Endothelial cell of umbilical vein (primary cell): Measurements from ENCODE around the gene FHIT.

Source experiments
- EZH2 ChIP-seq: IDR thresholded peaks from 2 replicates; pipeline ENCODE4 v1.6.1; 2012; ENCODE audit warnings: borderline replicate concordance, low read depth, mild to moderate bottlenecking, moderate library complexity, low read length, inconsistent platforms; ENCODE audit not compliant: severe bottlenecking
- JUN ChIP-seq: IDR thresholded peaks from 2 replicates; pipeline ENCODE4 v1.6.1; 2011; ENCODE audit warnings: borderline replicate concordance, low read depth; ENCODE audit not compliant: insufficient read length, insufficient read depth
- POLR2A ChIP-seq: IDR thresholded peaks from 2 replicates; pipeline ENCODE4 v1.6.1; 2012; ENCODE audit warnings: low read depth, mild to moderate bottlenecking, control low read depth, low read length
- POLR2AphosphoS5 ChIP-seq: IDR thresholded peaks from 2 replicates; pipeline ENCODE4 v1.6.1; 2012; ENCODE audit warnings: low read depth, mild to moderate bottlenecking, control low read depth, low read length, moderate library complexity; ENCODE audit not compliant: insufficient read depth
- TF ChIP-seq, protein P1 (sequence below), 2 donors: IDR thresholded peaks; 1 replicate in 1 of 2; 2 replicates in 1 of 2; pipeline ENCODE4 v1.5.1; 2011; ENCODE audit warnings: low read length in 2 of 2, mild to moderate bottlenecking in 2 of 2, moderate library complexity in 2 of 2, control low read depth in 1 of 2, inconsistent platforms in 1 of 2, low read depth in 1 of 2; ENCODE audit not compliant: insufficient read depth in 1 of 2; ENCODE audit errors: extremely low read depth in 1 of 2

DNA sequence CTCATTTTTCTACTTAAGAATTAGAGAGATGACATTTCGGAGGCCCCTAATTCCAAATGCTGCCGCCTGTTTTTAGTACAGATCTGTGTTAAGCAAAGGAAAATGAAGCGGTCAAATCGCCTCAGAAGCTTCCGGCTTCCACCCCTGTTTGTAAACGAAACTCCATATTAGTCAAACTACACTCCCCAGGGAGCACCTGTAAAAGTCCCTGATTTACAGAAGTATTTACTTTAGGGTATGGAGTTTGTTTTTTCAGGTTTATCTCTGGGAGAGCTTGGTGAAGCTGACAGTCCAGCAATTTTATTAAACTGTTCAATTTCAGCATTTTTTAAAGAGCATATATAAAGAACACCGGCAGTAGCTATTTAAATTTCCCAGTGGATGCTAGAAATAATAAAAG is 319.8 kb downstream of the FHIT start:
- TF ChIP-seq, protein P1, sequence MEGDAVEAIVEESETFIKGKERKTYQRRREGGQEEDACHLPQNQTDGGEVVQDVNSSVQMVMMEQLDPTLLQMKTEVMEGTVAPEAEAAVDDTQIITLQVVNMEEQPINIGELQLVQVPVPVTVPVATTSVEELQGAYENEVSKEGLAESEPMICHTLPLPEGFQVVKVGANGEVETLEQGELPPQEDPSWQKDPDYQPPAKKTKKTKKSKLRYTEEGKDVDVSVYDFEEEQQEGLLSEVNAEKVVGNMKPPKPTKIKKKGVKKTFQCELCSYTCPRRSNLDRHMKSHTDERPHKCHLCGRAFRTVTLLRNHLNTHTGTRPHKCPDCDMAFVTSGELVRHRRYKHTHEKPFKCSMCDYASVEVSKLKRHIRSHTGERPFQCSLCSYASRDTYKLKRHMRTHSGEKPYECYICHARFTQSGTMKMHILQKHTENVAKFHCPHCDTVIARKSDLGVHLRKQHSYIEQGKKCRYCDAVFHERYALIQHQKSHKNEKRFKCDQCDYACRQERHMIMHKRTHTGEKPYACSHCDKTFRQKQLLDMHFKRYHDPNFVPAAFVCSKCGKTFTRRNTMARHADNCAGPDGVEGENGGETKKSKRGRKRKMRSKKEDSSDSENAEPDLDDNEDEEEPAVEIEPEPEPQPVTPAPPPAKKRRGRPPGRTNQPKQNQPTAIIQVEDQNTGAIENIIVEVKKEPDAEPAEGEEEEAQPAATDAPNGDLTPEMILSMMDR (IDR thresholded peaks at IDR 0.05; ENCODE audit: extremely low read depth in 1 of 2, insufficient read depth in 1 of 2, low read depth in 1 of 2, low read length in 2 of 2): no peak
- TF ChIP-seq POLR2AphosphoS5 (no peak), EZH2 (no peak), JUN (no peak), POLR2A (no peak)
